Measurements from ENCODE around the gene LIME1. TPM values are rescaled to one million over a fixed set of nuclear protein-coding genes. Genes with fewer than 3 reads are reported as not detected.

The LIME1 gene
- total and polyA plus RNA-seq, 9 of the 15 experiments (the other 6 are each of a cell fraction or from before 2014, with no cell fraction given) = 0.11 to 17.1 (median 2.8) TPM; not detected in 2

GRCh38 chr20:63745961-63746731 is 9.7 kb downstream of the LIME1 start (continued):
- no peak for TF ChIP-seq CEBPZ (IDR thresholded peaks at IDR 0.05; ENCODE audit: borderline replicate concordance, low read depth, low read length)

- H3K4me2 ChIP-seq (ENCODE audit: insufficient read depth, low read length) = no peak overlapping the region
- FAIRE-seq (no peak), ATAC-seq (no peak), DNase-seq (ENCODE audit: extremely low read depth in 1 of 4, low spot score in 3 of 4) (no peak)
- H4K20me1 ChIP-seq (replicated peaks; ENCODE audit: control insufficient read depth, insufficient read depth, low read length) = no peaks in the 10 kb centered on the region
- peaks cover 21% of the 10 kb centered on the region; the same call in 1 of the 3 replicates for H3K36me3 ChIP-seq (ENCODE audit: control insufficient read depth, insufficient read depth, low read length)
- CTCF ChIA-PET (ENCODE audit: low intra/inter-chr PET ratio) = no interaction called here
- 82% methylated on average over 18 of the region's 47 CpGs for WGBS (ENCODE audit: insufficient coverage, low coverage, missing lambda C conversion rate)
- no peak overlapping the region for H3K9ac ChIP-seq (ENCODE audit: insufficient read depth in 1 of 2, low read depth in 2 of 2, low read length in 2 of 2)
- BruUV-seq (replicated peaks) = no TSS peak
- no peaks in the 10 kb centered on the region for H3K27me3 ChIP-seq (ENCODE audit: control insufficient read depth in 2 of 2, insufficient read depth in 2 of 2, low read length in 2 of 2)
- TF ChIP-seq RBM22 (IDR thresholded peaks at IDR 0.05; ENCODE audit: low read depth, low read length, poor library complexity, severe bottlenecking) (peak; percentile 13), ZBTB33 (CRISPR knock-in tag; IDR thresholded peaks at IDR 0.05) (peak; percentile 61), GTF2E2 (tag; IDR thresholded peaks at IDR 0.05) (no peak), POLR2G (IDR thresholded peaks at IDR 0.05; ENCODE audit: low read depth, low read length) (peak; percentile 26; the same call in 1 of the 2 replicates)
- no peak overlapping the region for H2AFZ ChIP-seq (ENCODE audit: low read depth, low read length)
- POLR2A ChIA-PET = no interaction called here
- H3K4me1 ChIP-seq (replicated peaks in 1 of 2; ENCODE audit: control insufficient read depth in 2 of 2, insufficient read depth in 2 of 2, low read length in 2 of 2) = peaks cover 9 to 67% of the 10 kb centered on the region in 2 experiments
- intact Hi-C loops (cut with micrococcal nuclease) = no loop called here
- in situ Hi-C loops (cut with MboI) = no loop called here
- no peak overlapping the region for H3K27ac ChIP-seq (ENCODE audit: extremely low read depth, low read depth, low read length)
- no peaks in the 10 kb centered on the region for H3K9me1 ChIP-seq (ENCODE audit: control insufficient read depth, insufficient read depth, low read length)
- no peaks in the 10 kb centered on the region for H3K79me2 ChIP-seq (ENCODE audit: control insufficient read depth, insufficient read depth, low read length)
- no peak overlapping the region for H3K4me3 ChIP-seq
- H3K9me3 ChIP-seq (replicated peaks; ENCODE audit: control insufficient read depth, insufficient read depth, low read depth, low read length) = no peaks in the 10 kb centered on the region
Observed at GRCh38 chr20:63746751-63747315, 10.4 kb downstream of the LIME1 start.
